ENCODE results near the gene RASSF7.

The RASSF7 gene

GRCh38 chr11:529728-530411, 30.9 kb upstream of the RASSF7 start:
- no peaks in the 10 kb centered on the region for H3F3A ChIP-seq (ENCODE audit: insufficient read depth, low read length)
- H3K27ac ChIP-seq (ENCODE audit: low read depth, low read length, poor library complexity, severe bottlenecking): no peak overlapping the region
- H3K9me3 ChIP-seq (ENCODE audit: low read length): no peaks in the 10 kb centered on the region
- H2AFZ ChIP-seq (ENCODE audit: low read length): no peak overlapping the region
- peaks cover 16% of the 10 kb centered on the region for H3K36me3 ChIP-seq (ENCODE audit: insufficient read depth, low read length)
- H4K20me1 ChIP-seq (ENCODE audit: insufficient read depth, low read length): no peaks in the 10 kb centered on the region
- no peaks in the 10 kb centered on the region for H3K27me3 ChIP-seq (ENCODE audit: insufficient read depth, low read length)
- no peaks in the 10 kb centered on the region for H3K79me2 ChIP-seq (ENCODE audit: insufficient read depth, low read length)
- no peak overlapping the region for H3K9ac ChIP-seq (ENCODE audit: low read length)
- H3K4me1 ChIP-seq (ENCODE audit: insufficient read depth, low read length, severe bottlenecking): peaks cover 6% of the 10 kb centered on the region
- H3K4me3 ChIP-seq (ENCODE audit: low read depth, low read length, poor library complexity, severe bottlenecking): no peak overlapping the region
- TF ChIP-seq EZH2 (IDR thresholded peaks at IDR 0.05; ENCODE audit: borderline replicate concordance, low read length): no peak
- TF ChIP-seq CTCF (IDR thresholded peaks at IDR 0.05; ENCODE audit: low read length): no peak
- no peak overlapping the region for H3K4me2 ChIP-seq (ENCODE audit: low read length)
- no peaks in the 10 kb centered on the region for H3K9me2 ChIP-seq (ENCODE audit: low read depth, low read length)

- no peaks in the 10 kb centered on the region for H3K27me3 ChIP-seq (ENCODE audit: insufficient read depth, low read length)
- no peak overlapping the region for H3K4me3 ChIP-seq (ENCODE audit: low read depth, low read length, poor library complexity, severe bottlenecking)
- peaks cover 16% of the 10 kb centered on the region for H3K36me3 ChIP-seq (ENCODE audit: insufficient read depth, low read length)
- H3F3A ChIP-seq (ENCODE audit: insufficient read depth, low read length): peaks cover 1% of the 10 kb centered on the region; the same call in 1 of the 2 replicates
- no peak overlapping the region for H3K27ac ChIP-seq (ENCODE audit: low read depth, low read length, poor library complexity, severe bottlenecking)
- H3K9me3 ChIP-seq (ENCODE audit: low read length): no peaks in the 10 kb centered on the region
- H3K9me2 ChIP-seq (ENCODE audit: low read depth, low read length): no peaks in the 10 kb centered on the region
- peaks cover 9% of the 10 kb centered on the region for H3K4me1 ChIP-seq (ENCODE audit: insufficient read depth, low read length, severe bottlenecking)
- no peak overlapping the region for H3K4me2 ChIP-seq (ENCODE audit: low read length)
- H3K9ac ChIP-seq (ENCODE audit: low read length): no peak overlapping the region
- TF ChIP-seq CTCF (IDR thresholded peaks at IDR 0.05; ENCODE audit: low read length) (no peak), EZH2 (IDR thresholded peaks at IDR 0.05; ENCODE audit: borderline replicate concordance, low read length) (no peak)
- H2AFZ ChIP-seq (ENCODE audit: low read length): no peak overlapping the region
- no peaks in the 10 kb centered on the region for H3K79me2 ChIP-seq (ENCODE audit: insufficient read depth, low read length)
- no peaks in the 10 kb centered on the region for H4K20me1 ChIP-seq (ENCODE audit: insufficient read depth, low read length)
Observed at GRCh38 chr11:530960-531831, 29.6 kb upstream of the RASSF7 start.

GRCh38 chr11:531919-532526, 28.7 kb upstream of the RASSF7 start:
- no peak overlapping the region for H3K4me2 ChIP-seq (ENCODE audit: low read length)
- H4K20me1 ChIP-seq (ENCODE audit: insufficient read depth, low read length): no peaks in the 10 kb centered on the region
- no peak overlapping the region for H3K27ac ChIP-seq (ENCODE audit: low read depth, low read length, poor library complexity, severe bottlenecking)
- no peak overlapping the region for H2AFZ ChIP-seq (ENCODE audit: low read length)
- no peaks in the 10 kb centered on the region for H3K27me3 ChIP-seq (ENCODE audit: insufficient read depth, low read length)
- H3K36me3 ChIP-seq (ENCODE audit: insufficient read depth, low read length): peaks cover 16% of the 10 kb centered on the region
- H3K9ac ChIP-seq (ENCODE audit: low read length): no peak overlapping the region
- H3K4me1 ChIP-seq (ENCODE audit: insufficient read depth, low read length, severe bottlenecking): peaks cover 17% of the 10 kb centered on the region
- no peaks in the 10 kb centered on the region for H3K9me3 ChIP-seq (ENCODE audit: low read length)
- no peaks in the 10 kb centered on the region for H3K9me2 ChIP-seq (ENCODE audit: low read depth, low read length)
- no peak overlapping the region for H3K4me3 ChIP-seq (ENCODE audit: low read depth, low read length, poor library complexity, severe bottlenecking)
- no peaks in the 10 kb centered on the region for H3K79me2 ChIP-seq (ENCODE audit: insufficient read depth, low read length)
- no peak for TF ChIP-seq EZH2 (IDR thresholded peaks at IDR 0.05; ENCODE audit: borderline replicate concordance, low read length)
- no peak for TF ChIP-seq CTCF (IDR thresholded peaks at IDR 0.05; ENCODE audit: low read length)
- H3F3A ChIP-seq (ENCODE audit: insufficient read depth, low read length): peaks cover 5% of the 10 kb centered on the region; the same call in 1 of the 2 replicates
